Measurements from ENCODE around the gene SOCS3.
A peak's percentile ranks its signal among the peaks of the same experiment; 100 is the strongest.

Gene SOCS3

GRCh38 chr17:78359997-78360370, at the start of gene SOCS3:
Gene SOCS3 (minus strand): TSS chr17:78360077. CDS start chr17:78359095, 982 bp downstream.
- peak; percentile 79 to 84 for DNase-seq

DNA sequence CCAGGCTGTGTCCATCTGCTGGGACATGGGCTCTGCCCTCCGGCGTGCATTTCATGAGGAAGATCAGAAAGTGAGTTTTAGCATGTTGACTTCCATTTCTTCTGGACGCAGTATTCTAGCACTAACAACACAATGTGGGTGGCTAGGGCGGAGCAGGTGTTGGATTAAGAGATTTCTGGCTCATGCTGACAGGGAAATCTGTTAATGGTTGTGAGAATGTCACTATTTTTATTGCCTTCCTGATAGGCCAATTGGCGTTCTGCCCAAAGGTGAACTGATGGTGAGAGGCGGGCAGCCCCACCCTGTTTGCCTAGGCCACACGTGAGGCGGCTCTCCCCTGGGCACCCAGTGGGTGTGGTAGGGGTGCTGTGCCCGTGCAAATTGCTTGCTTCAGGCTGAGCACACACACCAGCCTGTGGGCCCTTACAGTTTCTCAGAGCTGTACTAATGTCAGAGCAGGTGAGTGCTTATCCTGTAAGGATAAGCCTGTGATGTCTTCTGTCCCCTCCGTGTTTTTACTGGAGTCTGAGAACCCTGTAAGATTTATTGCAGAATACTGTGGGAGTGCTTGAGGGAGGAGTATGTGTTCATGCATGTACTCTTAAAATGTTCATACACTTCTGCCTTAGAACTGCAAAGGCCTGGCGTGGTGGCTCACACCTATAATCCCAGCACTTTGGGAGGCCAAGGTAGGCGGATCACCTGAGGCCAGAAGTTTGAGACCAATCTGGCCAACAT, 49.5 kb upstream of the SOCS3 start:
- peak; percentile 92 to 98 for DNase-seq

GRCh38 chr17:78408476-78409050, 48.7 kb upstream of the SOCS3 start:
- DNase-seq, result peak in 1 of 2 experiments; percentile 47

DNA sequence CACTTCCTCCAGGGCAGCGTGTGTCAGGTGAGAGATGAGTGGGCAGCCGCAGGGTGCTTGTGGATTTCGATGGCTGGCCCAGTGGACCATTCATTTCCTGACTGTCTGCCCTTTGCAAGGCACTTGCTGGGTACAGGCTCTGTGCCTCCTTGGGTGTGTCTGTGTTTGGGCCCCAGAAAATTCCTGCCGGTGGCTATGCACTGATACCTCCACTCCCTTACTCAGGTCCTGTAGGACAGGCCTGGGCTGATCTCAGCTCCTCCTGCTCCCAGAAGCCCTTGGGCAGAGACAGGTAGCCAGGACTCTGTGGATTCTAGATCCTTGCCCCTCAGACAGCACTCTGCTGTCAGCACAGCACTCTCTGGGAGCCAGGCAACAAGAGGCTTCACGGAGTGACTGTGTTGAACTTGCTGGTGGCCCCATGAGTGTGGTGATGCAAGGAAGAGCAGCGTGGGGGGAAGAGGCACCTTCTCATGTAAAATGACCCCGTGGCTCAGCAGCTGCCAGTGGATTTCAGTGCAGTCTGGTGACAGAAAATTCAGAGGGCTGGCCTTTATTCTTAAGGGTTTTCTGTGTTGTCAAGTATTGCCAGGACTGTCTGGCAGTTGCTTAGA, 47.6 kb upstream of the SOCS3 start:
- DNase-seq, result no peak

GRCh38 chr17:78406920-78407319, 47.0 kb upstream of the SOCS3 start:
- DNase-seq, result no peak

DNA sequence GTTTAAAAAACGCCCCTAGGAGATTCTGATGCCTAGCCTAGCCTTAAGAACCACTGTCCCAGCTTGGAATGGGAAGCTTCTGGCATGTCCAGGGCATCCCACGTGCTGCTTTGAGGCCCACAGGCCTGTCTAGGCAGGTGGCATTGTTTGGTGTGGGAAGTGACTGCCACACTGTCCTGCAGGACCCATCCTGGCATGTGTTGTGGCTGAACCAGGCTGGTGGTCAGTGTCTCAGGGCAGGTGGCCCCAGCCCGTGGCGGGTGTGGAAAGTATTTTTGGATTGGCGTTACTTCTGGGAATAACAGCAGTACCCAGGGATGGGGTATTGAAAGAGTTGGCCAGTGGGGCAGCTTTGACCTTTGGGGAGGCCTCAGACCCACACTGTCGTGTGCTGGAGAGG, 46.5 kb upstream of the SOCS3 start:
- DNase-seq, result no peak

DNA sequence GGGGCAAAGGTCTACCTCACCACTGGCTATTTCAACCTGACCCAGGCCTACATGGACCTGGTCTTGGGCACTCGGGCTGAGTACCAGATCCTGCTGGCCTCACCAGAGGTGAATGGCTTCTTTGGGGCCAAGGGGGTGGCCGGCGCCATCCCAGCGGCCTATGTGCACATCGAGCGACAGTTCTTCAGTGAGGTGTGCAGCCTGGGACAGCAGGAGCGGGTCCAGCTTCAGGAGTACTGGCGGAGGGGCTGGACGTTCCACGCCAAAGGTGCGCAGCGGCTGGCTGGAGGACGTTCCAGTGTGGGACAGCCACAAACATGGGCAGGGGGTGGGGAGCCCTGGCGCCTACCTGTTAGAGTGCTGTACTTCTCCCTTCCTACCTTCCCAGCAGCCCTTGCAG, 43.9 kb upstream of the SOCS3 start:
- DNase-seq, result no peak

- DNase-seq, result no peak
Measured at GRCh38 chr17:78401891-78402290, 42.0 kb upstream of the SOCS3 start.

DNA sequence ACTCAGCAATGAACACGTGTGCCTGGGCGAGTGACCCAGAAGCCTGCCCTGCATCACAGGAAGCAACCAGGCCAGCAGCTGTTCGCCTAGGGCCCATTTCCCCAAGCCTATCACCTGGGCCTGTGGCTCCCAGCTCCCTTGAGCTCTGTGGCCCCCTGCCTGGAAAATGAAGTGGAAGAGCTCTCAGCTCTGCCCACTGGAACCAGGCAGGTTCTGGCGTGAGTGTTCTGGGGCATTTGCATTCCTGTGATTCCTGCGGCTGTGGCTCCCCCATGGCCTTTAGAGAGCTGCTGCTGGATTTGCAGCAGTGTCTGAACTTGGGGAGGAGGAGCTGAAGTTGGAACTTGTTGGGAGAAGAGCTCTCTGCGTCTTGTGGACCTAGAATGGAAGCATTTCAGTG, 41.4 kb upstream of the SOCS3 start:
- no peak for DNase-seq

DNA sequence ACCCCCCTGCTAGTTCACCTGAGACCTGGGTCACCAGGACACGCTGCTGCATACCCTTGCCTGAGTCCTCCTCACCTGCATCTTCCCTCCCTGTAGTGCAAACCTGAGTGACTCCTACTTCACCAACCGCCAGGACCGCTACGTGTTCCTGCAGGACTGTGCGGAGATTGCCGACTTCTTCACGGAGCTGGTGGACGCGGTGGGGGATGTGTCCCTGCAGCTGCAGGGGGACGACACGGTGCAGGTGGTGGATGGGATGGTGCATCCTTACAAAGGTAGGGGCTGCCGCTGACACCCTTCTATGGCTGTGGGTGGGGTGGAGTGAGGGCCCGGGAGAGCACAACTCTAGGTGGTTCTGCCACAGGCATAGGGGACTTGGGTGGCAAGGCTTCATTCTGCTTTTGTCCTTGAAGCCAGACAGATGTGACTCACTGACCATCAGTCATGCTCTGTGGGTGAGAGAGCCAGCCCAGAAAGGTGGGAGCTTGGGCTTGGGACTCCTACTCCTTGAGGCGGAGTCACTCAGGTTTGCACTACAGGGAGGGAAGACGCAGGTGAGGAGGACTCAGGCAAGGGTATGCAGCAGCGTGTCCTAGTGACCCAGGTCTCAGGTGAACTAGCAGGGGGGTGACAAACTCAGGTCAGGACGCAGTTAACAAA, 40.8 kb upstream of the SOCS3 start:
- DNase-seq, result no peak

DNA sequence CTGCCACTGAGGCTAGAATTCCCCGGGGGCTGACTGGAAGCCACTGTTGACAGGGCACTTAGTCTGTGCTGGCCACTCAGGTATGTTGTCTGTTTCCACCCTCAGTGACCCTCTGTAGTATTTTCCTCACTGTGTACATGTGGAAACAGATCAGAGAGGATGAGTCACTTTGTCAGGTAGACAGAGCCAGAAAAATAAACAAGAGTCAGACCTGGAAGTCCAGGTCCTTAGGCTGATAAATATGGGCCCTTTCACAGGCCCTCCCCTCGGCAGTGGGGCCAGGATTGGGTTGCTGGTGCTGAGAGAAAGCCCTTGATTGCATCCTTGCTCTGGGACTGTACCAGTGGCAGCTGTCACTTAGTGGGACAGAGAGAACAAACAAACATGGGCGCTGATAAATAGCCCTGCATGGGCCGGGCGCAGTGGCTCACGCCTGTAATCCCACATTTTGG, 39.8 kb upstream of the SOCS3 start:
- no peak for DNase-seq

GRCh38 chr17:78399028-78399692, 39.3 kb upstream of the SOCS3 start:
- DNase-seq, result no peak

DNA sequence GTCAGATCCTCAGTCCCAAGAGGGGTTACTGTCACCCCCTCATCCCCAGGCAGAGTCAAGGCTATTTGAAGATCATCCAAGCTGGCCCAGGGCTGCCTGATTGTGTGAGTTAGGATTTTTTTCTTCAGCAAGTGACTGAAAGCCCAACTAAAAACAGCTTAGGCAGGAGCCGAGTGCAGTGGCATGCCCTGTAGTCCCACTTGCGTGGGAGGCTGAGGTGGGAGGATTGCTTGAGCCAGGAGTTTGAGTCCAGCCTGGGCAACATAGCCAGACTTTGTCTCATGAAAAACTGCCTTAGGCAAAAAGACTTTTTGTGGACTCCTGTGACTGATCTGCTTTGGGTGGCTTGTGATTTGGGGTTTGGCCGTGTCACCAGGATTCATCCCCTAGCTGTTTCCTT, 38.5 kb upstream of the SOCS3 start:
- no peak for DNase-seq

- no peak for DNase-seq
Measured at GRCh38 chr17:78397681-78398101, 37.8 kb upstream of the SOCS3 start.

- no peak for DNase-seq
Measured at GRCh38 chr17:78396441-78397337, 36.8 kb upstream of the SOCS3 start.

- no peak for DNase-seq
Measured at GRCh38 chr17:78395155-78395554, 35.3 kb upstream of the SOCS3 start.

DNA sequence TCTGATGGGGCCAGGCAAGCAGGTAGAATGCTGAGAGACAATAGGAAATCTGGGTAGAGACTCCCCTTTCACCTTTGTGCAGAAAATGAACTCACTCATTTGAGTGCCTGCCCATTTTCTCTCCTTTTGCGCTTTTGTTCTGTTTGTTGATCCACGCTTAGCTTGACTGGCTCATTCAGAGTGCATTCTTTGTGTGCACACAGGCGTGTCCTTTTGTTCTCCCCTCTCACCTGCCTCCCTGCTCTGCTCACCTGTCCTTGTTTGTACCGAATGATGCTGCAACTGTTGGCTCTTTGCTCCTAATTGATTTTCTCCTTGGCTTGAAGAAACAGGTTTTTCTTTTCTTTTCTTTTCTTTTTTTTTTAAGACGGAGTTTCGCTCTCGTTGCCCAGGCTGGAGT, 34.3 kb upstream of the SOCS3 start:
- DNase-seq, result peak; percentile 90 to 98

DNA sequence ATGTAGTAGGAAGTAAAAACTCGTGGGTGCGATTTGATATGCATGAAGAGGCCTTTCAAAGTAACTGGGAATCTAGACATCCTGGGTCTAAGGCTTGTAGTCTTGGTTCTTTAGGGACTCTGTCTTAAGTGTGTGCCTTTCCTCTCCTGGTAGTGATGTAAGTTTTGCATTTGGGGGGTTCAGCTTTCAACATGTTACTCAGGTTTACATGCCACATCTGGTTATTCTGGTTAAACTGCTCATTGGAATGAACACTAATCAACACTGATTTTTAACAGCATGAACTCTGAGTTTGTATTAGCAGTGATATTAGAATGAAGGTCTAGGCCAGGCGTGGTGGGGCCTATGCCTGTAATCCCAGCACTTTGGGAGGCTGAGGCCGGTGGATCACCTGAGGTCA, 33.7 kb upstream of the SOCS3 start:
- no peak for DNase-seq

GRCh38 chr17:78392295-78392694, 32.4 kb upstream of the SOCS3 start:
- no peak for DNase-seq

DNA sequence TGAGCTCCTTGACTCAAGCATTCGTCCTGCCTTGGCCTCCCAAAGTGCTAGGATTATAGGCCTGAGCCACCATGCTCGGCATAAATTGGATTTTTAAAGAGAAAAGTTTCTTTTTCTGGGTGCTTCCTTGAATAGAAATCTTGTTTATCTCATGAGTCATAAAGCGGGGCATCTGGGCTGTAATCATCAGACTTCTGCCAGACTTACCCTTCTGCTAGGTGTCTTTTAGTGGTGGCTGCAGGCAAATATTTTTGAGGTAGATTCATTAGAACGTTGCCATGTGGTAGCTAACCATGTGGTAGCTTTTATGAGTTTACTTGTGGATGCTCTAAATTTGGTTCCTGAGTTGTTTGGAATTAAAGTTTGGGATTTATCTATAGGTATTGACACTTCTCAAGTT, 32.0 kb upstream of the SOCS3 start:
- no peak for DNase-seq

DNA sequence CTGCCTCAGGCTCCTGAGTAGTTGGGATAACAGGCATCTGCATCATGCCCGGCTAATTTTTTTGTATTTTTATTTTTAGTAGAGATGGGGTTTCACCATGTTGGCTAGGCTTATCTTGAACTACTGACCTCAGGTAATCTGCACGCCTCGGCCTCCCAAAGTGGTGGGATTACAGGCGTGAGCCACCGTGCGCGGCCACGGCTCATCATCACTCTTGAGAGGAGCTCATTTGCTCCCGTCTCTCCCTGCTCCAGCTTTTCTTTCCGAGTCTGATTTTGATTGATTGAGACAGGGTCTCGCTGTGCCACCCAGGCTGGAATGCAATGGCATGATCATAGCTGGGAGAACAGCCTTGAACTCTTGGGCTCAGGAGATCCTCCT, 31.2 kb upstream of the SOCS3 start:
- no peak for DNase-seq

Measured in NCI-H2081 (cell line).